HG03457 (cell line): ENCODE data around the gene ITSN2.
"Not testable (repeated sequence)": the region's sequence is repeated elsewhere in the genome, so short reads cannot be mapped to it uniquely, and the experiment has no call there.

Experiments
- ATAC-seq: cut with Tn5 transposase; IDR thresholded peaks from one replicate; pipeline ENCODE4 v1.9.1; 2021; ENCODE audit warnings: moderate number of reproducible peaks; ENCODE audit not compliant: unreplicated experiment

ITSN2 gene

DNA sequence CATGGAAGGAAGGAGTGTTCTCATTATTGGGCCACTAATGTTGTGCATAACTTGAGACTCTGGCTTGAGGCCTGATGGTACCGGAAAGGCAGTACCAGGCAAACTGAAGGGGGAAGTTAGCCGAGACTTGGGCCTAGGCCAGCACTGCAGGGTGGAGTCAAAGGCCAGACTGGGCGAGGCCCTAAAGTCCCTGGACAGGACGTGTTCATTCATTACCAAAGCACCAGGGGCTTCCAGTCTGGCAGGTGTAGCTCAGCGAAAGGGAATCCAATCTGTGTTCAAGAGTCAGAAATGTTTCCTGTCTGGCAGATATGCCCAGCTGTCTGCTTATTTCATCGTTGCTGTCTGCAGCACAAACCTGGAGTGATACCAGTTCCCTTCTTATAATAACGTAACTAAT lies 4.7 kb upstream of the ITSN2 start:
- no peak for ATAC-seq

DNA sequence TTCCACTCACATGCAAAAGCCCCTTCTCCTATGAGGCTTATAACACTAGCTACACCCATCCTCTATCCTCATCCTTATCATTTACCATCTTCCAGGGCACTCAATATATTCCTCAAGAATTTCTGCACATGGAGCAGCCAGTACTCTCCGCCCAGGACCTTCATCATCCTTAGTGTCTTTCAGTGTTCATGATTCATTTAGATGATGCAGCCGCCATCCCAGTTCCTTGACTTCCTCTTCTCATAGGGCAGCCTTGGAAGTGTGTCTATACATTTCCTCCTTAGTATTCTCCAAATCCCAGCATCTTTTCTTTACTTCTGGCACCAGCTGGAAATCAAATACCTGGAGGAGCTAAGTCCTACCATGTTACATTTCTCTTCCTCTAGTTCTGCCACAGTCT lies 3.0 kb upstream of the ITSN2 start:
- no peak for ATAC-seq

DNA sequence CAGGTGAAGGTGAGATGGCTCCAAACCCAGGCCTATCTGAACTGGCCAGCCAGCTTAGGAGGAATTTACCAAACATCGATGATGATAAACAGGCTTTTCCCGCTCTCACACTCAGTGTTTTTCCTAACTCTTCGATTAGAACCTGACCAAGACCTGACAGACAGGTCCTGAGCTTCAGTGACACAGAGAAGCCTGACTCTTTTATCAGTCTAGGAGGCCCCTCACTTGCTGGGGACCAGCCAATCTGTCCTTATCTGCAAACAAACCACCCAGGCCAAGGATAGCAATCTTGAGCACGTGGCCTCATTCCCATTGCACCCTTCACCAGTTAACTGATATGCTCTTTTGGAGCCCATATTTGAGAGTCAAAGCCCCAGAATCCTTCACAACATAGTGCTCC lies 1.9 kb upstream of the ITSN2 start:
- ATAC-seq = no peak

DNA sequence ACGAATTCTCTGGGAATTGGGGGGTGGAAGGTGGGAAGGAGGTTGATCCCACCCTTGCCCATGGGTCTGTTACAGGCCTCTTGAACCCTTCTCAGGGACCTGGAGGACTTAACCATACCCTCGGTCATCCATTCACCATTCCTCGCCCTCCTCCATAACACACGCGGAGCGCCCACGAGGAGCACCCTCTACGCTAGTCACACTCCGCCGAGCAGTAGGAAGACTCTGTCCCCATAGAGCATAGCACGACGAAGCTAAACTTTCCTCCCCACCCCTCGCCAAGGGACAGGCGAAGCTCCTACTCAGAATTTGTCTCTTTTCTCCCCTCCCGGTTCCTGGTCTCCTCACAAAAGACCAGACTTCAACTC lies 611 bp upstream of the ITSN2 start:
- ATAC-seq = no peak

DNA sequence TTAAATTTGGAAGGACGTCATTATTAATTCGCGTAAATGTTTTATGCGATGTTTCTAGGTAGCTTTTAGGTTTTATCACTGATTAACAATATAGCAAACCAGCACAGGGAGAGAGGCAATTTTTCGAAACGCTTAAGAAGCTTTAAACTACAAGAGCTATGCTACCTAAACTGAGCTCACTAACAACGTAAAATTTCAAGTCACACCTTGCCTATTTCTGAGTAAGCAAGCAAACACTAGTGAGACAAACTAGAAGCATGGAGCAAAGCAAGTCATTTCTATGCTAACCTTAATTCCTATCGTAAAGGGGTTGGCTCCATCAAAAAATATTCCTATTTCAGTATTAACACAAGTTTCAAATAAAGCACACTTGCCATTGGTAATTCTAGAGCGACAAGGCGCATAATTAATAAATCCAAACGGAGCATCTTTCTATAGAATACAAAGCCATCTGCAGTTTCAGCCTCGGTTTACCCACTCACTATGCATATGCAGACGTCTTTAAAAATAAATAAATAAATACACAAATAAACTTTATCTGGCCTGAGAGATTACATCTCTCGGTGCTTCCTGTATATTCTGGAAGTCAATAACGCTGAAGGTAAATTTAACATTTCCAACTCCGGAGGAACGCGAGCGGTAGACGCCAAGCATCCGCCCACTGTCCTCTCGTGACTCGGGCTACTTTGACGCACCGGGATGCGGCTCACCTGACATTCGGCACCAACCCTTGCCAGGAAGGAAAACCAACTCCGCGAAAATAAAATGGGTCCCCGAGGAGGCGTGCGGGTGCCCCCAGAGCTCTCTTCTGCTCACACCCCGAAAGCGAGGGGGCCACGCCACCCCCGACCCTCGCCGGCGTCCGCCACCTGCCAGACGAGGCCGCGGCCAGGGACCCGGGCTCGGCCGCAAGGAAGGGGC lies 947 bp downstream of the ITSN2 start:
- no peak for ATAC-seq

DNA sequence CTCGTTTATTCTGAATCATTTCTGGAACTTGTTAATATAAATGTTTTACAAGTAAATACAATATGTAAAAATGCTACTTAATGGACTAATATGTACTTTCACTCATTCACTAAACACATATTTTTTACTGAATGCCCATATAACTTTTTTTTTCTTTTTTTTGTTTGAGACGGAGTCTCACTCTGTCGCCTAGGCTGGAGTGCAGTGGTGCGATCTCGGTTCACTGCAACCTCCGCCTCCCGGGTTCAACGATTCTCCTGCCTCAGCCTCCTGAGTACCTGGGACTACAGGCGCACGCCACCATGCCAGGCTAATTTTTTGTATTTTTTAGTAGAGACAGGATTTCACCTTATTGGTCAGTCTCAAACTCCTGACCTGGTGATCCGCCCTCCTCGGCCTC lies 2.6 kb downstream of the ITSN2 start:
- not testable (repeated sequence) for ATAC-seq

DNA sequence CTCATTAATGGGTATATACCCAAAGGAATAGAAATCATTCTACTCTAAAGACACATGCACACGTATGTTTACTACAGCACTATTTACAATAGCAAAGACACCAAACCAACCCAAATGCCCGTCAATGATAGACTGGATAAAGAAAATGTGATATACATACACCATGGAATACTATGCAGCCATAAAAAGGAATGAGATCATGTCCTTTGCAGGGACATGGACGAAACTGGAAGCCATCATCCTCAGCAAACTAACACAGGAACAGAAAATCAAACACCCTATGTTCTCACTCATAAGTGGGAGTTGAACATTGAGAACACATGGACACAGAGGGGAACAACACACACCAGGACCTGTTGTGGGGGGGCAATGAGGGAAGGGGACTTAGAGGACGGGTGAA lies 3.2 kb downstream of the ITSN2 start:
- ATAC-seq = not testable (repeated sequence)

DNA sequence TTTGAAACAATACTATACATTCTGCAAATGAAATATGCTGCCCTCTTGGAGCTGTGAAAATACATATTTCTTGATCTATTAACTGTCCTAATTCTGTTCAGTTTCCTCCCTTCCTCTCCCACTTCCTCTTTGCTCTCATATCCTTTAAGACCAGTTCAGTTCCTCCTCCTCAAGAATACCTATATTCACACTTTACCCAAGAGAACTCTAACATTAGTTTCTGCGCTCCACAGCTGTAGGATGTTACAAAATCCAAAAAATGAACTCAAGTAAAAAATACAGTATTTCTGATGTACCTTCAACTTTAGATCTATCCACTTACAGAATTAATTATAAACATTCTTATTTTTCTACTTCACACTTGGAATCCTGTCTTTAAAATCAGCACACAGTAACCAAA lies 5.4 kb downstream of the ITSN2 start:
- no peak for ATAC-seq

DNA sequence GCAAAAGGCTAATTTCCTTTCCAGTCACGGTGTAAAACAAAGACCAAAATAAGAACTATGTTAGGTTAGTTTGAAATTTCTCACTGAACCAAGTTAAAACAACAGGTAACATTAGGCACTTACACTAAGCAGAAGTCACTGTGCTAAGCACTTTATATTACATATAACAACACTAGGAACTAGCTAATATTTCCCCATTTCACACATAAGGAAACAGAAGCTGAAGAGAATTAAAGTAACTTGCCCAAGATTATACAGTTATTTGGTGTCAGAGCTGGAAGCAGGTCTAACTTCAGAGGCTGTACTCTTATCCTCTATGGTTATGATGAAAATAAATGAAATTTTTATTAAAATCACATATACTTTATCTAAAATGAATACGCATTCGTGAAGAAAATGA lies 5.9 kb downstream of the ITSN2 start:
- ATAC-seq = no peak

DNA sequence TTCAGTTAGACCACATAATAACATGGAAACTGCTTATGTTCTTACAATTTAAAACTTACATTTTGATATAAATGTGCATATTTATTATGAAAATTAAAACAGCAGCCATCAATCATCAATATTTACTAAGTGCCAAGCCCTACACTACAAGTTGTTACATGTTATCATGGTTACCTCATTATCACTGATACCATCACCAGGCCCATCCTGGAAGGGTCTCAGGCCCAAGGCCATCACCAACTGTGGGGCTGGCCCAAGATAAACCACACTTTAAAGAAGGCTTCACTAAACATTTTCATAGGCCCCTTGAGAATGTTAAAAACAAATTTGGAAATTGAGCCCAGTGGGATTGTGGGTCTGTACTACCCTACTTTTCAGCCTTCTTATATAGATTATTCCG lies 6.4 kb downstream of the ITSN2 start:
- ATAC-seq = no peak

DNA sequence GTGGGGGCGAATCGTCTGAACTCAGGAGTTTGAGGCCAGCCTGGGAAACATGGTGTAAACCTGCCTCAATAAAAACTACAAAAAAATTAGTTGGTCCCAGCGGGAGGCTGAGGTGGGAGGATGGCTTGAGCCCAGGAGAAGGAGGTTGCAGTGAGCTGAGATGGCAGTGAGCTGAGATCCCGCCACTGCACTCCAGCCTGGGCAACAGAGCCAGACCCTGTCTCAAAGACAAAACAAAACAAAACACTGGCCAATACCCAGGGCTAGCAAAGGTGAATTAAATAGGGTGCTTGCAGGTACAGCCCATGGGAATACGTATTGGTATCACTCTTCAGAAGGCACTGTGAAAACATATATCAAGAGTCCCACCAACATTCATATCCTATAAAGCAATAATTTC lies 7.0 kb downstream of the ITSN2 start:
- ATAC-seq = no peak

DNA sequence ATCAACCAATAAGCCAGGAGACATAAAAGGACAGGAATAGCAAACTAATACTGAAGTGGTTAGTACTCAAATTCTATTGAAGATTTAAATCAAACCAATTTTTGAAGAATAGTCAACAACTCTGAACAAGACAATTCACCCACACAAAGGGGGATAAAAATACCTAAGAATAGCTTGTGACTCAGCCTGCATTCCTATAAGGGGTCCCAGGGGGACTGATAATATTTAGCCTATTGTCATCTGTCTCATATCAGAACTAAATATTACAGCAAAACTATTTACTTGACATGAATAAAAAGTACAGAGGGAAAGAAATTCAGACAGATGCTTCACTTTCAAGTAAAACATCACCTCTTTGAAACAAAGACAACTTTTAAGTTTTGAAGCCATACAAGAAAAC lies 7.7 kb downstream of the ITSN2 start:
- no peak for ATAC-seq

DNA sequence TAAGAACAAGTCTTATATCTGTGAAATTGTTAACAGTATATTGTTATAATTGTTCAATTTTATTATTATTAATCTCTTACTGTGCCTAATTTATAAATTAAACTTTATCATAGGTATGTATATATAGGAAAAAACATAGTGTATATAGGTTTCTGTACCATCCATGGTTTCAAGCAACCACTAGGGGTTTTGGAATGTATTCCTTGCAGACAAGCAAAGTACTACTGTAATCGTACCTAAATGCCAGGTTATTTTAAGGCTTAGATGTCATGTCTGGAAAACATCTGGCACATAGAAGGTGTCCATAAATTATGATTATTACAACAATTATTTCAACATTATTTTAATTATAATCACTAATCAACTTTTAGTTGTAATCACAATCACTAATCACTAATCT lies 8.4 kb downstream of the ITSN2 start:
- no peak for ATAC-seq

DNA sequence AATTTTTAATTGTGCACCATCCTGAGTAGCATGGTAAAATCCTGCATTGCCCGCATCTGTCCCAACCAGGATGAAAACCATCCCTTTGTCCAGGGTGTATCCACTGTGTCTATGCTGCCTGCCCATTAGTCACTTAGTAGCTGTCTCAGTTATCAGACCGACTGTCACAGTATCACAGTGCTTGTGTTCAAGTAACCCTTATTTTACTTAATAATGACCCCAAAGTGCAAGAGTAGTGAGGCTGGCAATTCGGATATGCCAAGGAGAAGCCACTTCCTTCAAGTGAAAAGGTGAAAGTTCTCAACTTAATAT lies 8.8 kb downstream of the ITSN2 start:
- no peak for ATAC-seq

DNA sequence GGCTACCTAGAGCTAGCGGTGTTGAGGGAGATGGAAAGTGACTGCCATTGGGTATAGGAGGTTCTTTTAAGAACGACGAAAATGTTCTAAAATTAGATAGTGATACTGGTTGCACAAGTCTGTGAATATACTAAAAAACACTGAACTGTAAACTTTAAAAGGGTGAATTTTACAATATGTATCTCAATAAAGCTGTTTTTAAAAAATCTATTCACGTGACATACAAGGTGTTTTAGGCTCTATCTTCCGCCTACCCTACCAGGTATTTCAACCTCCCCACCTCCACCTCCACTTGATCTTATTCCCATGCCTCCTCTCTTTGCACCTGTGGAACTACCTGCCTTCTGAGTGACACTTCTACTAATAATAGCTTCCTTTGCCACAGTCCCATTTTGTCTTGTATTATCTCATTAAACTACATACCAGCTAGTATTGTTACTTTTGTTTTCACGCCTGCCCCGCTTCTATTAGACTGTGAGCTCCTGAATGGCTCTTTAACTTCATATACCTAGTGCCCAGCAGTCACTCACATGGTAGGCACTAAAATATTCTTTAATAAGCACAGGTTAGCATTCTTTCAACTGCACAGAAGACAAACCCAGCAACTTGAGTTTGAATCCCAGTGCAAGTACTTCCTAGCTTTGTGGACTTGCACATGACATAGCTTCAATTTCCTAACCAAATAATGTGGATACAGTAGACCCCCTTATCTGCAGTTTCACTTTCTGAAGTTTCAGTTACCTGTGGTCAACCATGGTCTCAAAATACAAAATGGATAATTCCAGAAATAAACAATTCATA lies 9.3 kb downstream of the ITSN2 start:
- no peak for ATAC-seq

DNA sequence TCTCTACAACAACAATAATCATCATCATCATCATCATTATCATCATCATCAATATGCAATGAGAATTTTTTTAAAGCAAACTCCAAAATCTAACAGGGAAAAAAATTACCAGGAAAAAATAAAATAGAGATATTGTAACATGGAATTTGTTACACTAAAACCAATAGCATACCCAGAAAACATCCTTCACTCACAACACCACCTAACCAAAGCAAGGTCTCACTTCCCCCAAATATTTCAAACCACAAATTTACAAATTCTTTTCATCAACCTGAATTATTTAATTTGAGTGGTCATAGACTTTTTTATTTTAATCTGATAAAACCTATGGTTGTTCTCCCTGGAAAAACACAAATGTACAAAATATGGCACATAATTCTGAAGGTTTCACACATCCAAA lies 11.2 kb downstream of the ITSN2 start:
- no peak for ATAC-seq

DNA sequence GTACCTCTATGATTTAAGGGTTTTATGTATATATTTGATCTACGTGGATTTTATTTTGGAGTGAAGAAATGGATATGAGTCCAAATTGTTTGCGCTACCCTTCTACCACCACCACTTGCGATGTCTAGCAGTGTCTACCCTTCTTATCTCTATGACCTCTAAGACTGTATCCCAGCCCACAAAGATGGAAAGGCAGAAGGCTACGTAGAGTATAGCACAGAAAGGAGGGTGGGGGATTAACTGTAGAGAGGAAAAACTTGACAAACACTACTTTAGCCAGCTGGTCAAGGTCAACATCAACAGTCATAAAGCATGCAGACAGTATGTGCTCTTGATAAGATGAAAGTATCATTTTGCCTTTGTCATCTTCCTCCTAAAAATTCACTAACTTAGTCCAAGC lies 14.4 kb downstream of the ITSN2 start:
- no peak for ATAC-seq

DNA sequence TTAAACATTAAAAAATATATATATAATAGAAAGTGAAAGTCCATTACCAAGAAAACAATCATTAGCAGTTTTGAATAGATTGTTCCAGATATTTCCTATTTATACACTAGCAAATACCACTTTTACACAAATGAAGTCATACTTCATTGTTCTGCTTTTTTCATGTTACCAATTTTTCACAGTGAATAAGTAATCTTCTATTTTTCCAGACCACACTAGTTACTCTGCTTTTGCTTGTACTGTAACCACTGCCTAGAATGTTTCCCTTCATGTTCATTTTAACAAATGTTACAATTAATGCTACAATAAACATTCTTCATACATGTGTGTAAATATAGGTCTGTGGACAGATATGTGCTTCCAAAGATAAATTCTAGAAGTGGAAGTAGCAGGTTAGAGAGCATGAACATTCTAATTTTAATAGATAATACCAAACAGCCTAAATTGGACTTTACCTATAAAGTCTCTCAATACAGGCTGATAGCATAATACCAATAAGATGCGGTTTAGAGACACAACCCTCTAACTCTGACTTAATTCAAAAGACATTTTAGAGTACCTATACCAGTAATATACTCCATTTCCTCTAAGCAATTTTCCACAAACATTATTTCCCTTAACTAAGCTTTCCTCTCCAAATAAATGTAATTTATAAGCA lies 17.0 kb downstream of the ITSN2 start:
- ATAC-seq = peak; percentile 45

DNA sequence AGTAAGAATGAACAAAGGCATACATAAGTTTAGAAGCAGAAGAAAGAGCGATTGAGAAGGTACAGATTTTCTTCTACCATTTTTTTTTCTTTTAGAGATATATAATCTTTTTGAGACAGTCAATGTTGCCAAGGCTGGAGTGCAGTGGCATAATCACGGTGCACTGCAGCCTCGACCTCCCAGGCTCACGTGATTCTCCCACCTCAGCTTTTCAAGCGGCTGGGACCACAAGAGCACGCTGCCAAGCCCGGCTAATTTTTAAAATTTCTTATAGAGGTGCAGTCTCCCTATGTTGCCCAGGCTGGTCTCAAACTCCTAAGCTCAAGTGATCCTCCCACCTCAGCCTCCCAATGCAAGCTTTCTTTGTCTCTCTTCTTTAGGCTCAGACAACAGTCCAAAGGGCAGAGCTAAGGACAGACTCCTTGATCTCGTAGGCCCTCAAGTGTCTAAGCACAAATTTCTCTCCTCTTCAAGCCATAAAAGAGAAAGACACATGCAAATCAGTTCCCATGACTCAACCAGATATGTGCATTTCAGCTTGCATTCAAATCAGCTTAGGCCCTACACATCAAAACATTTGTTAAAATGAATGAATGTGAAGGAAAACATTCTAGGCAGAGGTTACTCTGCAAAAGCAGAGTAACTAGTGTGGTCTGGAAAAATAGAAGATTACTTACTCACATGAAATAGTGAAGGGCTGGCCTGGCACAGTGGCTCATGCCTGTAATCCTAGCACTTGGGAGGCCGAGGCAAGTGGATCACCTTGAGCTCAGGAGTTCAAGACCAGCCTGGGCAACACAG lies 18.0 kb downstream of the ITSN2 start:
- ATAC-seq = no peak

DNA sequence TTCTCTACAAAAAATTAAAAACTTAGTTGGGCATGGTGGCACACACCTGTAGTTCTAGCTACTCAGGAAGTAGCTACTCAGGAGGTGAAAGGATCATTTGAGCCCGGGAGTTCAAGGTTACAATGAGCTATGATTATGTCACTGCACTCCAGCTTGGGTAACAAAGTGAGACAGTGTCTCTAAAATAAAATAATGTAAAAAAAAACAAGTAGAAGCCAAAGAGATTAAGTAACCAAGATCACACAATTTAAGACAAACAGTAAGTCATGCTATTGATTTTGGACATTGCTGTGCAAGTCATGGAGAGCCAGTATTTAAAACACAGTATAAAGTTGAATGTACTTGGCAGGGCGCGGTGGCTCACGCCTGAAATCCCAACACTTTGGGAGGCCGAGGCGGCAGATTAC lies 20.5 kb downstream of the ITSN2 start:
- ATAC-seq = no peak

DNA sequence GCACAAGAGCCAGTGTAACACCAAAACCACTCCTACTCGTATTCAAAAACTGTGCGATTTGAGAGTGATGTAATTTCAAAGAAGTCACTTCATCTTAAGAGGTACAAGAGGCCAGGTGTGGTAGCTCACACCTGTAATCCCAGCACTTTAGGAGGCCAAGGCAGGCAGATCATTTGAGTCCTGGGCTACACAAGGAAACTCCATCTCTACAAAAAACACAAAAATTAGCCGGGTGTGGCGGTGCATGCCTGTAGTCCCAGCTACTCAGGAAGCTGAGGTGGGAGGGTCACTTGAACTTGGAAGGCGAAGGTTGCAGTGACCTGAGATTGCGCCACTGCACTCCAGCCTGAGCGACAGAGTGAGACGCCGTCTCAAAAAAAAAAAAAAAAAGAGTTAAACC lies 21.2 kb downstream of the ITSN2 start:
- not testable (repeated sequence) for ATAC-seq
